Upper lobe of left lung (tissue), 6 donors: ENCODE results near the gene LCP1. TPM values are rescaled to one million over a fixed set of nuclear protein-coding genes. Genes with fewer than 3 reads are reported as not detected.
A peak's percentile ranks its signal among the peaks of the same experiment; 100 is the strongest.
"Not testable (repeated sequence)": the region's sequence is repeated elsewhere in the genome, so short reads cannot be mapped to it uniquely, and the experiment has no call there.

Source experiments
- ATAC-seq, 2 donors: fragments of 200-7000 bp; cut with Tn5 transposase; one replicate each; pipeline ENCODE4 v1.9.1; 2022; ENCODE audit warnings: mild to moderate bottlenecking in 2 of 2, moderate library complexity in 2 of 2; ENCODE audit not compliant: low FRiP score in 2 of 2
- DNase-seq, 2 donors: peaks; one replicate each; pipeline ENCODE4 v3.0.0-alpha.2; 2019 to 2020
- H3K27ac ChIP-seq, 4 donors: fragments of 200-600 bp; sonication (generic); one replicate each; pipeline ENCODE4 v1.5.1; 2016 to 2019
- H3K27me3 ChIP-seq, 4 donors: fragments of 200-600 bp; sonication (generic); one replicate each; pipeline ENCODE4 v1.5.1; 2017 to 2019
- H3K36me3 ChIP-seq, 4 donors: fragments of 200-600 bp; sonication (generic); one replicate each; pipeline ENCODE4 v1.5.1; 2016 to 2019
- H3K4me1 ChIP-seq, 4 donors: fragments of 200-600 bp; sonication (generic); one replicate each; pipeline ENCODE4 v1.5.1; 2018 to 2019
- H3K4me3 ChIP-seq, 4 donors: fragments of 200-600 bp; sonication (generic); one replicate each; pipeline ENCODE4 v1.5.1; 2017 to 2019; ENCODE audit warnings: mild to moderate bottlenecking in 2 of 4, moderate library complexity in 1 of 4
- H3K9me3 ChIP-seq, 4 donors: fragments of 200-600 bp; sonication (generic); one replicate each; pipeline ENCODE4 v1.5.1; 2018 to 2019
- EP300 ChIP-seq, 4 donors: sonication (generic); formaldehyde crosslinking; IDR thresholded peaks; one replicate each; pipeline ENCODE4 v1.5.1; 2017; ENCODE audit warnings: antibody characterized with exemption in 4 of 4, control low read depth in 2 of 4
- POLR2A ChIP-seq, 4 donors: fragments of 450-650 bp; IDR thresholded peaks; one replicate each; pipeline ENCODE4 v1.5.1; 2016 to 2017; ENCODE audit warnings: antibody characterized with exemption in 4 of 4, mild to moderate bottlenecking in 2 of 4
- POLR2AphosphoS5 ChIP-seq, 2 donors: sonication (generic); formaldehyde crosslinking; IDR thresholded peaks; one replicate each; pipeline ENCODE4 v1.5.1; 2017; ENCODE audit warnings: antibody characterized with exemption in 2 of 2
- WGBS, 2 donors: methylation state at CpG; one replicate each; pipeline ENCODE4 v1.1.5; 2017 to 2018; 5-methylcytosine and 5-hydroxymethylcytosine counted together
- total RNA-seq, 6 donors: library from RNA; depleted of rRNA in 4 of 6; stranded (reverse); fragments of >200 nt in 4 of 6; gene quantifications; one replicate each; pipeline versions ENCODE4 v1.1.0 to v1.2.1, GENCODE V29; 2016 to 2021
- TF ChIP-seq, protein P1 (sequence below), 6 experiments: fragments of 450-650 bp in 4 of 6; fragments of 200-600 bp in 2 of 6; sonication (generic) in 2 of 6; IDR thresholded peaks; one replicate each; pipeline ENCODE4 v1.5.1; 2016 to 2019; ENCODE audit warnings: antibody characterized with exemption in 6 of 6
- donor health status: DM: no; HTN: no; CAD: no; lungs with moderate emphysema.
- donor health status: DM: no; HTN: yes; CAD: no; lungs with severe emphysema.

LCP1 gene
- total RNA-seq, 6 donors from 2014 or later: 72.3 to 331 (median 129) TPM

DNA sequence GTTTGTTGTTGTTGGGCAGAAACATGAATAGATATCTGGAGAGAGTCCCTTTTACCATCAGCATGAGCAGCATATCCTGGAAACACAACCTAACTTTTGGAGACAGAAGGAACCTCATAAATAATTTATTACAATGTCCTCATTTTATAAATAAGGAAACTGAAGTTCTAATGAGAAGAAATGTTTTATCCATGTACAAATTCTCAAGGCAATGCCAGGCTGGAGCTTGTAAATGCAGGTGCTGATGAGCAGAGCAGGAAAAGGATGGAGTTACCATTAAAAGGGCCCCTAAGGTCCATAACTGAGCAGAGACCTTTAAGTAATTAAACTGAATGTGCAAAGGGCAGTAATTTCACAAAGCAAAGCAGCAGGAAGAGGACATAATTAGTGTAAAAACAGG is 17.3 kb downstream of the LCP1 start:
- Histone ChIP-seq H3K36me3 (no peaks in the 10 kb centered on the region), H3K27me3 (no peaks in the 10 kb centered on the region), H3K4me1 (peaks cover 0 to 23% (median 9%) of the 10 kb centered on the region in 4 donors), H3K4me3 (no peak overlapping the region), H3K27ac (no peak overlapping the region), H3K9me3 (no peaks in the 10 kb centered on the region)
- no peak for DNase-seq
- ATAC-seq: no peak
- TF ChIP-seq EP300 (IDR thresholded peaks at IDR 0.05): no peak
- TF ChIP-seq, protein P1, sequence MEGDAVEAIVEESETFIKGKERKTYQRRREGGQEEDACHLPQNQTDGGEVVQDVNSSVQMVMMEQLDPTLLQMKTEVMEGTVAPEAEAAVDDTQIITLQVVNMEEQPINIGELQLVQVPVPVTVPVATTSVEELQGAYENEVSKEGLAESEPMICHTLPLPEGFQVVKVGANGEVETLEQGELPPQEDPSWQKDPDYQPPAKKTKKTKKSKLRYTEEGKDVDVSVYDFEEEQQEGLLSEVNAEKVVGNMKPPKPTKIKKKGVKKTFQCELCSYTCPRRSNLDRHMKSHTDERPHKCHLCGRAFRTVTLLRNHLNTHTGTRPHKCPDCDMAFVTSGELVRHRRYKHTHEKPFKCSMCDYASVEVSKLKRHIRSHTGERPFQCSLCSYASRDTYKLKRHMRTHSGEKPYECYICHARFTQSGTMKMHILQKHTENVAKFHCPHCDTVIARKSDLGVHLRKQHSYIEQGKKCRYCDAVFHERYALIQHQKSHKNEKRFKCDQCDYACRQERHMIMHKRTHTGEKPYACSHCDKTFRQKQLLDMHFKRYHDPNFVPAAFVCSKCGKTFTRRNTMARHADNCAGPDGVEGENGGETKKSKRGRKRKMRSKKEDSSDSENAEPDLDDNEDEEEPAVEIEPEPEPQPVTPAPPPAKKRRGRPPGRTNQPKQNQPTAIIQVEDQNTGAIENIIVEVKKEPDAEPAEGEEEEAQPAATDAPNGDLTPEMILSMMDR (IDR thresholded peaks at IDR 0.05): no peak
- TF ChIP-seq POLR2AphosphoS5 (IDR thresholded peaks at IDR 0.05): no peak
- no peak for TF ChIP-seq POLR2A (IDR thresholded peaks at IDR 0.05)

- DNase-seq: peak in 1 of 2 donors; percentile 75
- 88 to 98% methylated on average over 19 to 26 of the region's 36 CpGs for WGBS, 2 donors
Measured at GRCh38 chr13:46162741-46163140, 19.2 kb downstream of the LCP1 start.

GRCh38 chr13:46160471-46161066 is 21.4 kb downstream of the LCP1 start:
- DNase-seq (no peak), ATAC-seq (peak; percentile 74 to 82)
- WGBS, 2 donors: 18 to 29% methylated on average over 4 of the region's 4 CpGs
- Histone ChIP-seq H3K4me3 (no peak overlapping the region), H3K4me1 (peaks cover 0 to 11% (median 0%) of the 10 kb centered on the region in 4 donors), H3K36me3 (peaks cover 0 to 3% (median 0%) of the 10 kb centered on the region in 4 donors), H3K27me3 (no peaks in the 10 kb centered on the region), H3K27ac (peak overlapping the region in 1 of 4 donors; percentile 63), H3K9me3 (no peaks in the 10 kb centered on the region)
- TF ChIP-seq POLR2AphosphoS5 (IDR thresholded peaks at IDR 0.05): no peak
- TF ChIP-seq, protein P1 (IDR thresholded peaks at IDR 0.05): peak; percentile 44 to 73 (median 68)
- no peak for TF ChIP-seq POLR2A (IDR thresholded peaks at IDR 0.05)
- no peak for TF ChIP-seq EP300 (IDR thresholded peaks at IDR 0.05)

More at GRCh38 chr13:46162741-46163140, 19.2 kb downstream of the LCP1 start:
- not testable (repeated sequence) for H3K9me3 ChIP-seq, H3K4me3 ChIP-seq, H3K27ac ChIP-seq, ATAC-seq, H3K27me3 ChIP-seq, H3K36me3 ChIP-seq
- H3K4me1 ChIP-seq: peaks cover 0 to 15% (median 3%) of the 10 kb centered on the region in 4 donors

GRCh38 chr13:46160065-46160464 is 21.9 kb downstream of the LCP1 start:
- H3K9me3 ChIP-seq: no peaks in the 10 kb centered on the region
- H3K36me3 ChIP-seq: peaks cover 0 to 3% (median 0%) of the 10 kb centered on the region in 4 donors
- peak overlapping the region in 1 of 4 donors; percentile 63 for H3K27ac ChIP-seq
- WGBS, 2 donors: 71 to 77% methylated on average over 4 of the region's 4 CpGs
- H3K27me3 ChIP-seq: no peaks in the 10 kb centered on the region
- DNase-seq (no peak), ATAC-seq (no peak)
- H3K4me3 ChIP-seq: no peak overlapping the region
- peaks cover 0 to 11% (median 0%) of the 10 kb centered on the region in 4 donors for H3K4me1 ChIP-seq
- TF ChIP-seq, protein P1 (IDR thresholded peaks at IDR 0.05): no peak
- TF ChIP-seq POLR2AphosphoS5 (IDR thresholded peaks at IDR 0.05) (no peak), POLR2A (IDR thresholded peaks at IDR 0.05) (no peak), EP300 (IDR thresholded peaks at IDR 0.05) (no peak)

DNA sequence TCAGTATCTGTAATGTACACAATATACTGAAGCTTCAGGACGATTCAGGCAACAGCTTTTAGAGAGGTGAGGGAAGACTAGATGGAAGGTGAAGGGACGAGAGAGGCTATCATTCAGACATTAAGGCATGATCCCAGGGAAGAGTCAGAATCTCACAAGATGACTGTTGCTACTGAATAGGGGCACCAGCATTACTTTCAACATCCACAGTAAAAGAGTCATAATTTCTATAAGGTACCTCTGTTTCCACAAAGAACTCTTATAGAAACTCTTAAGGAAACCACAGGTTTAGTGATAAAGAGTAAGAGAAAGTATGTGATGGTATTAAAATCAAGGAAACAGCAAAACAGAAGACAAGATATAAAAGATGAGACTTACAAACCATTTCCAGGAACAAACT is 23.0 kb downstream of the LCP1 start:
- H3K4me3 ChIP-seq: no peak overlapping the region
- WGBS, 2 donors: 84 to 85% methylated on average over 2 of the region's 2 CpGs
- no peak for ATAC-seq
- H3K9me3 ChIP-seq: no peaks in the 10 kb centered on the region
- peaks cover 0 to 3% (median 0%) of the 10 kb centered on the region in 4 donors for H3K36me3 ChIP-seq
- H3K4me1 ChIP-seq: peaks cover 0 to 11% (median 0%) of the 10 kb centered on the region in 4 donors
- TF ChIP-seq POLR2A (IDR thresholded peaks at IDR 0.05) (no peak), EP300 (IDR thresholded peaks at IDR 0.05) (no peak)
- TF ChIP-seq, protein P1 (IDR thresholded peaks at IDR 0.05): no peak
- no peak overlapping the region for H3K27ac ChIP-seq
- DNase-seq: no peak
- no peaks in the 10 kb centered on the region for H3K27me3 ChIP-seq
